HG03460 (cell line): ENCODE results near the gene LRRC8D.

Experiments
- ATAC-seq: cut with Tn5 transposase; IDR thresholded peaks from one replicate; pipeline ENCODE4 v1.9.1; 2021; ENCODE audit not compliant: unreplicated experiment

LRRC8D gene

DNA sequence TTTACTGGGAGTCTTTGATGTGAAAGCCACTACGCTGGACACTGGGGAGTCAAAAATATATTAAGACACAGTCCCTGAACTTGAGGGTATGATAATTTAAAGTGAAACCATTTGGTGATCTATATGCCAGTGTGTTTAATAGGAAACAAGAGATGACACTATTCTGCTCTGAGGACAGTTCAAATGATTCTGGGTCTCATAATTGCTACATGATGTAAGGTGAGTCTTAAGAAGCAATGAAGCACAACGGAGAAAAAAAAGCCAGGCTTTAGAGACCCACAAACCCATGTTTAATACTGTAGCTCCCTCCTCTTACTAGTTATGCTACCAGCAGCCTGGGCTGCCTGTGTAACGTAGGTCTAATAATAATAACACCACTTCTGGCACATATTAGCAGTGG is 14.2 kb upstream of the LRRC8D start:
- no peak for ATAC-seq

DNA sequence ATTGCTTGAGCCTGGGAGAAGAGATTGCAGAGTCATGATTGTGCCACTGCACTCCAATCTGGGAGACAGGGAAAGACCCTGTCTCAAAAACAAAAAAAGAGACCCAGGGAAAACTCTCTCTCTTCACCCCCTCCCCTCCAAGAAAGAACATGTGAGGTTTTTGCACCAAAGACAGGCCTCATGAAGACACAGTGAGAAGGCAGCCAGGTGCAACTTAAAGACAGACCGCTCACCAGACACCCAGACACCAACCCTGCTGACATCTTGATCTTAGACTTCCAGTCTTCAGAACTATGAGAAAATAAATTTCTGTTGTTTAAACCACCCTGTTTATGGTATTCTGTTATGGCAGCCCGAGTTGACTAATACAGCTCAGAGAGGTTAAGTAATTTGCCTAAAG is 13.3 kb upstream of the LRRC8D start:
- ATAC-seq: no peak

- ATAC-seq: no peak
Measured at GRCh38 chr1:89807983-89808382, 12.8 kb upstream of the LRRC8D start.

DNA sequence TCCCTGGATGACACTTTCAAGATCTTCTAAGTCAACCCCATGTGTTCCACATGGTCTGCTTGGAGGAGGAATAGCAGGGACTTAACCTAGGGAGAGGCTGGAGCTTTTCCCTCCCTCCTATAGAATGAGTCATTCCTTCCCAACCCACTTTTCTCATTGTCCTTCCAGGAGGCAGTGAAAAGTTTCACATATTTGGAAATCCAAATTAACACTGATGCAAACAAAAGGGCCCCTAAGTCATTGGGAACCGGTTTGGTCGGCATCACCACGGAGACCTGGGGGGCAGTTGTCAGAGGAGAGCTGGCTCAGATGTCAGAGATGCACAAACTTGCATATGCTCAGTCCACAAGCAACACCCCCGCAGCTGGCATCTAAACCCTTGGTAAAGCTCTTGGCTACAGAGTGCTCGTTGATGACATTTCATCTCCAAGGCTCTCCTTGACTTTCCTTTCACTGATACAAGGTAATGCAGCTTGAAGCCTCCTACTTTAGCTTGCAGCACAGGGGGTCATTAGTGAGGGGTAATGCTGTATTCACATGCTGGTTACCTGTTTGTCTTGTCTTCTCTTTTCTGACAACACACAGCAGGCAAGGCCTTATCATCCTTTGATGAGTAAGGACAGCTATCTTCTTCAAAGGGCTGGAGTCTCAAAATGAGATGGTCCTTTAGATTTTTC is 12.3 kb upstream of the LRRC8D start:
- no peak for ATAC-seq

DNA sequence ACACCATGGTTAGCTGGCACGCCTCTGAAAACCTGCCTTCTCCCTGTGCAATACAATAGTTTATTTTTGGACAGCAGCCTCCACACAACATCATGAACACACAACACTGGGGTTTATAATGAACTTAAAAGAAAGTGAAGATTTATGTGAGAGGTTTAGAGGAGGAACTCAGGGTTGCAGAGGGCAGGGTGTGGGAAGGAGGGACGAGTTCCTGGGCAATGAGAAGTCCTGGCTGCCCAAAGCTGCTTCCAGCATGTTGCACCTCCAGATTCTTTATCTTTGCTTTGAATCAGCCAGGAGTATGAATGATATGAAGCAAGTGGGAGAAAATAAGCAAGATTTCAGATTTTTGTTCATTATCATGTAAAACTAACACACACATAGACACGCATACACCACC is 11.3 kb upstream of the LRRC8D start:
- no peak for ATAC-seq

- no peak for ATAC-seq
Measured at GRCh38 chr1:89810302-89810701, 10.5 kb upstream of the LRRC8D start.

DNA sequence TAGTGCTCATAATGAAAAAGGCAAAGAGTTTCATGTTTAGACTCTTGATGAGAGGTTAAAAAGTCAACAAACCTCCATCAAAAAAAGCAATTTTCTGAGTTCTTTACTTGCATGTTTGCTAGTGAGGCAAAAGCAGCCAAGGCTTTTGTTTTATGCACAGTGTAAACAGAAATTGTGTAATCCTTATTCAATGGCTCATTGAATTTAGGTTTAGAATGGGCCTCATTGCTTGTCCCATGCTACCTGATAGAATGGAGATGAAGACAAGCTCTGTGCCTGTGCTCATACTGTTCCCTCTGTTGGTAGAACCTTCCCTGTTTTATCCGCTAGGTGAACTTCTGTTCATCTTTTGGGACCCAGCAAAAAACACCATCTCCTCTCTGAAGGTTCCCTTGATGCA is 10.0 kb upstream of the LRRC8D start:
- no peak for ATAC-seq

GRCh38 chr1:89812992-89813391 is 7.8 kb upstream of the LRRC8D start:
- ATAC-seq: no peak

GRCh38 chr1:89815040-89815439 is 5.8 kb upstream of the LRRC8D start:
- ATAC-seq: no peak

DNA sequence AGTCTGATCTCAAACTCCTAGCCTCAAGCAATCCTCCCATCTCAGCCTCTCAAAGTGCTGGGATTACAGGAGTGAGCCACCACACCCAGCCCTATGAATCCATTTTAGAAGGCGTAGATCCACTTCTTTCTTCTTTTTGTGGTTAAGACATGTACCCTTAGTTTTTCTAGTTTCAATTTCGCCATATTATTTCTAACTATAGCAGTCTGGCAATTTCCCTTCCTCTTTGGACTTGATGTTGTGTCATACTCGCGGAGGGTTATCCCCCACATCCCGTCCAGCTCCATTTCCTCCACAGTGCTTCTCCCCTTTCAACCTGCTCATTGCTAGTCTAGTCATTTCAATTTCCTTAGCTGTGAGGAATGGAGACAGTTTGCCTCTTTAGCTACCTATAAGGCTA is 5.2 kb upstream of the LRRC8D start:
- ATAC-seq: peak; percentile 54

- no peak for ATAC-seq
Measured at GRCh38 chr1:89816366-89816765, 4.5 kb upstream of the LRRC8D start.

DNA sequence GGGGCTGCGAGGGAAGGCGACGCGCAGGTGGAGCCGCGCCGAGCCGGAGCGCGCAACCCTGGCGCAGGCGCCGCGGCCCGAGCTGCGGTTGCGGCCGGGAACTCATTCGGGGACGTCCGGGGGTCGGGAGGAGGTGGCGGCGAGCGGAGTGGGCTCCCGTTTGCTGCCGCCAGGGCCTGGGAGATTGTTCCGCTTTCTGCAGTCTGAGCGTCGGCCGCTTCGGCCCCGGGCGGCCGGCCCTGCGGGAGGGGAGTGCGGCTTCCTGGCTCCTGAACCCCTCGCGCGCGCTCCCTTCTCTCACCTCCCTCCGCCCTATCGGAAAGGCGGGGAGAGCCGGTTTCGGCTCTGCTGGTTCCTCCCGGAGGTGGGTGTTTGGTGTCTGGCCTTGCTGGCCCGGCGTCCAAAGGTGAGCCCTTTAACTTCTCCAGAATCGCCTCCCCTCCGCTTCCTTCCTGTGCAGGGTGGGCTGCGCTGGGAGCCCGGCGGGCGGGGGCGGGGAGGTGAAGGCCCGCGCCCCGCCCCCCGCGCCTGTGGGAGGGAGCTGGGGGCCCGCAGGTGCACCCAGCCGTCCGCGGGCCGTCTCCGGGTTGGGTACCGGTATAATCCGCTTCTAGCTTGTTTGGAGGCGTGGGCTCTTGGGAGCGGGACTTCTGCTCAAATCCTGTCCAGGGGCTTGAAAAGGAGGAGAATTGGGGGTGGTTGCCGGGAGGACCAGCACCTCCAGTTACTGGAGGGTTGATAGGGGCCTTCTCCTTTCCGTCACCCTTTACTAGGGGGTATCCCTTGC is 683 bp downstream of the LRRC8D start:
- ATAC-seq: peak; percentile 46

DNA sequence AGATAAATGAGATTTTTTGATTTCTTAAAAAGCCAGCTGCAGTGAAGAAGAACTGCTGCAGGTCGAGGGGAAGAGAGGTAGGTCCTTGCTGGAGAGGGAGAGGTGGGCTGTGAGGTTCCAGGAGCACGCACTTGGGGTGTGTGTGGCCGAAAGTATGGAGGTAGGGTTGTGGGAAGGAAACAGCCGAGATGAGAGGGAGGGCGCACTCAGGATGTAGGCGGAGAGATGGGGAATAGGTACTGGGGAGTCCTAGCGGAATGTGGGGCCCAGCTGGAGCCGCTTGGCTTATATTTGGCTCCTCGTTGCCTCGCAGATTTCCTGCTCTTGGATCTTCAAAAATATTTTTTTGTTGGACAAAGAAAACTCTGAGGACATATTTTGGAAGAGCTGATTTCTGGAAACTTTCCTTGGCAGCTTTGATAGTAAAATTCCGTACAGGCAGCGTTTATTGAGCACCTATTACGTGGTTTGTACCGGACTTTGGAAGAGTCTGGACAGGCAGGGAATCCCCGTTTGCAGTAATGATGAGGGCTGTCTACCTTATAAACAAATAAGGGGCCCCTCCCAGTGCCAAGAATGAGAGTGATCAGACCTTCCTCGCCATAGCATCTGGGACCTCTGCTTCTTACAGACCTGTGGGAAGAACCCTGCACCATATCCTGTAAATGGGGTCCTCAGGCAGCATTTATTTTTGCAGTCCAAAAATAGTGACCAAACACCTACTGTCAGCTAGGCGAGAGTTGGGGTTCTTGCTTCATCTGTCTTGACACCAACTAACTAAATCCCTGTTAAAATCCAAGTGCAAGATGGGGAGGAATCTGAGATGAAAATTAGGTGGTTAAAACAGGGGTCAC is 1.5 kb downstream of the LRRC8D start:
- no peak for ATAC-seq

- no peak for ATAC-seq
Measured at GRCh38 chr1:89822999-89823628, 2.3 kb downstream of the LRRC8D start.

DNA sequence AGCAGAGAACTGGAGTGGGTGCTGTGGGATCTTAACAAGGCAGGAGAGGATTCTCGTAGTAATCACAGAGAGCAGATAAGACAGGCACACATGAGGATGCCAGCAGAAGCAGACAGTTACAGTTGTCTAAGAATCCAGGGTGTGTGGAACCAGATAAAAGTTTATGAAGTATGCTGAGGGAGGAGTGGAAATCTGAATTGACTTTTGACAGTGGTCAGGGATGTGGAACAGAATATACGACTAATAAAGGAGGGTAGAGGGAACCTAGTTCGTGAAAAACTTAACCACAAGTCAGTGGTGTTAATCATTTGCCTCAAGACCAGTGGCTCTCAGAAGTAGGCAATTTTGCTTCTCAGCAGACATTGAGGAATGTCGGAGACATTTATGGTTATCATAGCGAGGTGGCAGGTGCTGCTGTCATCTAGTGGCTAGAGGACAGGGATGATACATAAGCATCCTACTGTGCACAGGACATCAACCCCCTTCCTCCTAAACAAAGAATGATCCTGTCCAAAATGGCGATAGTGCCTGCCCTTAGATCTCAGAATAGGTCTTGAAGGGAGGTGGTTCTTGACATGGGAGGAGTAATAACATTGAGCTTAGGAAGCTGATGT is 3.0 kb downstream of the LRRC8D start:
- ATAC-seq: peak; percentile 15

- no peak for ATAC-seq
Measured at GRCh38 chr1:89826594-89826993, 5.8 kb downstream of the LRRC8D start.

DNA sequence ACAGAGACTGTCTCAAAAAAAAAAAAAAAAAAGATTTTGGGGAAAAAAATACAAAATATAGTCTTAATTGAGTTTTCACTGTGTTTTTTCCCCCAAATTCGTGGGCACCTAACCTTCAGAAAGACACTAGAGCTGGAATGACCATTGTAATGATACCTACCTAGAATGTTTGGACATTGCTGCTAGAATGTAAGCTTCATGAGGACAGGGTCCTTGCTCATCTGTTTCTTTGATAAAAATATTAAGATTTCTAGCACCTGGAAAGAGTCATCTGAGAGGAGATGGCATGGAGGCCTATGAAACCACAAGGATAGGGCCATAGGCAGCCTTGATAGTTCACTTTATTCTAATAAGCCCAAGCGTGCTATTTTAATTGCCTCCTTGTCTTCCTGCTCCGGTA is 6.5 kb downstream of the LRRC8D start:
- ATAC-seq: no peak

- ATAC-seq: no peak
Measured at GRCh38 chr1:89827902-89828301, 7.1 kb downstream of the LRRC8D start.

DNA sequence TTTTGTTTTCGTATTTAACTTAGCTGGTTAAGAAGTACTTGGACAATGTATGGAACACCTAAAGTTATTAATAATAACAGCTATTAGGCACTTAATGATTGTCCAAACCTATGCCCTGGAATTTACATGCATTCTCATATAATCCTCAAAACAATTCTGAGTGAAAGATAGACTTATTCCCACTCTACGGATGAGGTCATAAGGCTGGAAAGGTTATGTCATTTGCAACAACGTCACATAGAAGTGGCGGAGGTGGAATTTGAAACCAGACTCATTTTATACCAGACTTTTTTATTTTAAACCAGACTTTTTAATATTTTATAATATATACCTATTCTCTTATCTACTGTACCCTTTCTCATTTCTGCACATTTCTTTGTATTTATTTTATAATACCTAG is 8.4 kb downstream of the LRRC8D start:
- ATAC-seq: no peak

DNA sequence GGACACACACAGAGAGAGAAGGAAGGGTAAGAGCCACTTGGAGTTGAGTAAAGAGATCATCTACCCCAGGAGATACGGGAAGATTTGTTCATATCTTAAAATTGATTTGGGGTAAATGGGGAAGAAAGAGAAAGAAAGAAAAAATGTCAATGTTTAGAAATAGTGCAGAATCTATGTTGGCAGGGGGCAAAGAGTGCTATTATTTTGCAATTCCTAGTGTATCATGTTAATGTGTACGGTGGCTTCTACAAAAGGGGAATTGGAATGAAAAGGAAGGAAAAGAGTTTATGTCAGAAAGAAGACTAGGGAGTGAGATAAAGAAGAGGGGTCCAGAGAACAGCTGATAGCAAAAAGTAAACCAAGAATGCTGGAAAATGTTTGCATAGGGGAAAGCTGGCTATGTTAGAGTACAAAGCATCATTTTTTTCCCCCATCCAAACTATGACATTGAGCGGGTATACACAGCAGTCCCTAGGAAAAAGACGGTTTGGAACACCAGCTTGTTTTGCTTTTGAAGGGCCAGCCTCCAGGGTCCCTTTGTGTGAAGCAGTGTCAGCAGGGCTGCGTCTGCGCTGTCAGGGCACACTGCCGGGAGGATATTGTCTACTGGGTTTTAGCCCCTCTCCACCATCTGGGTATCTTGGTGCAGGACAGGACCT is 10.8 kb downstream of the LRRC8D start:
- ATAC-seq: no peak
